GM23338 (cell line): Measurements from ENCODE around the gene SMIM35.

Experiments used
- CREB1 ChIP-seq: fragments of 250-450 bp; sonication (Bioruptor Pico); IDR thresholded peaks from 2 replicates; pipeline ENCODE4 v1.5.0; 2020; ENCODE audit warnings: low read depth, mild to moderate bottlenecking, moderate library complexity
- CTCF ChIP-seq, 2 experiments: fragments of 200-600 bp in 1 of 2; sonication (generic) in 1 of 2; conservative IDR thresholded peaks; 2 replicates each; pipeline versions ENCODE4 v1.5.1 to v1.6.1; 2016 to 2017; ENCODE audit warnings: antibody characterized with exemption in 2 of 2, low read depth in 2 of 2, mild to moderate bottlenecking in 2 of 2, moderate library complexity in 1 of 2
- ETS1 ChIP-seq: IDR thresholded peaks from 2 replicates; pipeline ENCODE4 v1.6.1; 2016; ENCODE audit warnings: antibody characterized with exemption
- EZH2 ChIP-seq: fragments of 200-600 bp; sonication (generic); IDR thresholded peaks from one replicate; pipeline ENCODE4 v1.8.0; 2017; ENCODE audit warnings: antibody characterized with exemption, mild to moderate bottlenecking, low read depth; ENCODE audit not compliant: unreplicated experiment
- EZH2phosphoT487 ChIP-seq: fragments of 200-600 bp; sonication (generic); IDR thresholded peaks from one replicate; pipeline ENCODE4 v1.8.1; 2018; ENCODE audit warnings: antibody characterized with exemption; ENCODE audit not compliant: unreplicated experiment
- JUNB ChIP-seq: IDR thresholded peaks from one replicate; pipeline ENCODE4 v1.6.1; 2016; ENCODE audit warnings: antibody characterized with exemption; ENCODE audit not compliant: unreplicated experiment
- POLR2AphosphoS5 ChIP-seq: IDR thresholded peaks from 2 replicates; pipeline ENCODE4 v1.6.1; 2016; ENCODE audit warnings: antibody characterized with exemption, low read depth
- STAT1 ChIP-seq: IDR thresholded peaks from one replicate; pipeline ENCODE4 v1.6.1; 2016; ENCODE audit warnings: antibody characterized with exemption; ENCODE audit not compliant: unreplicated experiment
- ZNF114 ChIP-seq: fragments of 250-450 bp; sonication (Bioruptor Pico); IDR thresholded peaks from 2 replicates; pipeline ENCODE4 v1.5.0; 2020; ENCODE audit warnings: mild to moderate bottlenecking, moderate library complexity
- ZNF331 ChIP-seq: fragments of 250-450 bp; sonication (Bioruptor Pico); IDR thresholded peaks from 2 replicates; pipeline ENCODE4 v1.5.0; 2020; ENCODE audit warnings: low read depth, mild to moderate bottlenecking, moderate library complexity
- TF ChIP-seq, protein P1 (sequence below): IDR thresholded peaks from one replicate; pipeline ENCODE4 v1.6.1; 2018; ENCODE audit warnings: antibody characterized with exemption; ENCODE audit not compliant: unreplicated experiment

DNA sequence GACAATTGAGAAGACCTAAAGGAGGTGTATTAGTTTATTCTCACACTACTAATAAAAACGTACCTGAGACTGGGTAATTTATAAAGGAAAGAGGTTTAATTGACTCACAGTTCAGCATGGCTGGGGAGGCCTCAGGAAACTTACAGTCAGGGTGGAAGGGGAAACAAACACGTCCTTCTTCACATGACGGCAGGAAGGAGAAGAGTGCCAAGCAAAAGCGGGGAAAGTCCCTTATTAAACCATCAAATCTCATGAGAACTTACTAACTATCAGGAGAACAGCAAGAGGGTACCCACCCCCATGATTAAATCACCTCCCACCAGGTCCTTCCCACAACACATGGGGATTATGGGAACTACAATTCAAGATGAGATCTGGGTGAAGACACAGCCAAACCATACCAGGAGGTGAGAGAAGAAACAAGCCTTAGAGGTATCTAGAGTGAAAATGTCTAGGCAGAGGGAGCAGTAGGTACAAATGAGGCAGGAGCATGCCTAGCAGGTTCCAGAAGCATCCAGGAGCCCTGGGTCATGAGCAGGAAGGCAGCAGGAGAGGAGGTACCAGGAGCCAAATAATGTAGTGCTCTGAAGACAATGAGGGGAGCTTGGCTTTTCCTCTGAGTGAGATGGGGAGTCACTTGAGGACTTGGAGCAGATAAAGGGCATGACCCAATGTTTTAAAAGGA is 69.0 kb downstream of the SMIM35 start:
- TF ChIP-seq CTCF (conservative IDR thresholded peaks at IDR 0.05; ENCODE audit: low read depth in 2 of 2) (no peak), POLR2AphosphoS5 (no peak), EZH2phosphoT487 (no peak), EZH2 (no peak), STAT1 (no peak), ZNF331 (CRISPR knock-in tag) (no peak), JUNB (no peak), CREB1 (CRISPR knock-in tag) (no peak), ETS1 (no peak), ZNF114 (CRISPR knock-in tag) (no peak)
- TF ChIP-seq, protein P1, sequence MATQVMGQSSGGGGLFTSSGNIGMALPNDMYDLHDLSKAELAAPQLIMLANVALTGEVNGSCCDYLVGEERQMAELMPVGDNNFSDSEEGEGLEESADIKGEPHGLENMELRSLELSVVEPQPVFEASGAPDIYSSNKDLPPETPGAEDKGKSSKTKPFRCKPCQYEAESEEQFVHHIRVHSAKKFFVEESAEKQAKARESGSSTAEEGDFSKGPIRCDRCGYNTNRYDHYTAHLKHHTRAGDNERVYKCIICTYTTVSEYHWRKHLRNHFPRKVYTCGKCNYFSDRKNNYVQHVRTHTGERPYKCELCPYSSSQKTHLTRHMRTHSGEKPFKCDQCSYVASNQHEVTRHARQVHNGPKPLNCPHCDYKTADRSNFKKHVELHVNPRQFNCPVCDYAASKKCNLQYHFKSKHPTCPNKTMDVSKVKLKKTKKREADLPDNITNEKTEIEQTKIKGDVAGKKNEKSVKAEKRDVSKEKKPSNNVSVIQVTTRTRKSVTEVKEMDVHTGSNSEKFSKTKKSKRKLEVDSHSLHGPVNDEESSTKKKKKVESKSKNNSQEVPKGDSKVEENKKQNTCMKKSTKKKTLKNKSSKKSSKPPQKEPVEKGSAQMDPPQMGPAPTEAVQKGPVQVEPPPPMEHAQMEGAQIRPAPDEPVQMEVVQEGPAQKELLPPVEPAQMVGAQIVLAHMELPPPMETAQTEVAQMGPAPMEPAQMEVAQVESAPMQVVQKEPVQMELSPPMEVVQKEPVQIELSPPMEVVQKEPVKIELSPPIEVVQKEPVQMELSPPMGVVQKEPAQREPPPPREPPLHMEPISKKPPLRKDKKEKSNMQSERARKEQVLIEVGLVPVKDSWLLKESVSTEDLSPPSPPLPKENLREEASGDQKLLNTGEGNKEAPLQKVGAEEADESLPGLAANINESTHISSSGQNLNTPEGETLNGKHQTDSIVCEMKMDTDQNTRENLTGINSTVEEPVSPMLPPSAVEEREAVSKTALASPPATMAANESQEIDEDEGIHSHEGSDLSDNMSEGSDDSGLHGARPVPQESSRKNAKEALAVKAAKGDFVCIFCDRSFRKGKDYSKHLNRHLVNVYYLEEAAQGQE: no peak
